IMR-90 (cell line): ENCODE data around the gene KRTAP9-3. TPM values are rescaled to one million over a fixed set of nuclear protein-coding genes. Genes with fewer than 3 reads are reported as not detected.

Experiments used
- ATAC-seq: fragments of 200-7000 bp; cut with Tn5 transposase; 2 replicates; pipeline ENCODE4 v1.9.1; 2020; ENCODE audit warnings: low read depth, mild to moderate bottlenecking, moderate library complexity
- BruUV-seq: library from RNA; stranded (reverse); fragments of 400-500 nt; replicated peaks from 2 replicates; lab custom pipeline; 2021; lab: Mats Ljungman, UMichigan
- CTCF ChIA-PET: fragments of 300-600 bp; formaldehyde crosslinking; extraction: SDS; loops from one replicate; lab custom pipeline; 2021; ENCODE audit warnings: antibody characterized with exemption; lab: Yijun Ruan, JAX
- POLR2A ChIA-PET: fragments of 300-600 bp; sonication (Branson Sonifier 250); formaldehyde crosslinking; loops from one replicate; lab custom pipeline; 2022; ENCODE audit warnings: antibody characterized with exemption; ENCODE audit not compliant: unreplicated experiment; lab: Charles Lee
- DNase-seq: peaks from one replicate; pipeline ENCODE4 v3.0.0; 2013
- H2AFZ ChIP-seq: replicated peaks from 2 replicates; pipeline ENCODE3; 2013; ENCODE audit warnings: low read length, mild to moderate bottlenecking; ENCODE audit not compliant: poor library complexity
- H2AK5ac ChIP-seq: 2 replicates; pipeline ENCODE4 v1.6.1; 2013; ENCODE audit warnings: low read depth, low read length, inconsistent platforms
- H2AK9ac ChIP-seq: replicated peaks from 2 replicates; pipeline ENCODE3; 2013; ENCODE audit warnings: mild to moderate bottlenecking, low read depth, low read length, moderate library complexity; ENCODE audit not compliant: poor library complexity
- H2BK120ac ChIP-seq: 2 replicates; pipeline ENCODE4 v1.6.1; 2013; ENCODE audit warnings: low read depth, low read length, inconsistent platforms
- H2BK15ac ChIP-seq: 3 replicates; pipeline ENCODE4 v1.6.1; 2013; ENCODE audit warnings: low read depth, low read length, inconsistent platforms
- H2BK20ac ChIP-seq: 2 replicates; pipeline ENCODE4 v1.6.1; 2013; ENCODE audit warnings: low read depth, mild to moderate bottlenecking, inconsistent platforms, low read length, moderate library complexity
- H2BK5ac ChIP-seq: 2 replicates; pipeline ENCODE4 v1.6.1; 2013; ENCODE audit warnings: mild to moderate bottlenecking, low read depth, low read length, inconsistent platforms; ENCODE audit not compliant: poor library complexity, severe bottlenecking
- H3K14ac ChIP-seq: replicated peaks from 2 replicates; pipeline ENCODE4 v1.6.1; 2013; ENCODE audit warnings: low read depth, low read length, inconsistent platforms
- H3K18ac ChIP-seq: 2 replicates; pipeline ENCODE4 v1.6.1; 2013; ENCODE audit warnings: low read depth, low read length, control low read depth
- H3K23ac ChIP-seq: 2 replicates; pipeline ENCODE4 v1.6.1; 2013; ENCODE audit warnings: low read depth, low read length, inconsistent platforms
- H3K27ac ChIP-seq: 2 replicates; pipeline ENCODE4 v1.5.1; 2013; ENCODE audit warnings: mild to moderate bottlenecking, control low read depth, low read length; ENCODE audit not compliant: insufficient read depth
- H3K27me3 ChIP-seq: 2 replicates; pipeline ENCODE4 v1.6.1; 2013; ENCODE audit warnings: low read length; ENCODE audit not compliant: control insufficient read depth, insufficient read depth
- H3K36me3 ChIP-seq: 2 replicates; pipeline ENCODE4 v1.6.1; 2013; ENCODE audit warnings: low read length, mixed read lengths; ENCODE audit not compliant: control insufficient read depth, insufficient read depth
- H3K4ac ChIP-seq: 2 replicates; pipeline ENCODE4 v1.6.1; 2013; ENCODE audit warnings: low read depth, low read length, inconsistent platforms
- H3K4me1 ChIP-seq: 2 replicates; pipeline ENCODE4 v1.6.1; 2013; ENCODE audit warnings: low read length, mixed read lengths; ENCODE audit not compliant: control insufficient read depth, insufficient read depth
- H3K4me2 ChIP-seq: 2 replicates; pipeline ENCODE4 v1.6.1; 2013; ENCODE audit warnings: low read depth, mild to moderate bottlenecking, control low read depth, low read length, moderate library complexity
- H3K4me3 ChIP-seq: 2 replicates; pipeline ENCODE4 v1.5.1; 2013; ENCODE audit warnings: low read depth, mild to moderate bottlenecking, control low read depth, low read length, moderate library complexity; ENCODE audit not compliant: insufficient read depth
- H3K56ac ChIP-seq: 2 replicates; pipeline ENCODE4 v1.6.1; 2013; ENCODE audit warnings: low read length, inconsistent platforms; ENCODE audit not compliant: insufficient read depth; ENCODE audit errors: extremely low read depth
- H3K79me1 ChIP-seq, 2 experiments: 2 replicates each; pipeline ENCODE4 v1.6.1; 2013; ENCODE audit warnings: low read length in 2 of 2, inconsistent platforms in 1 of 2, low read depth in 1 of 2
- H3K9ac ChIP-seq: 2 replicates; pipeline ENCODE4 v1.6.1; 2013; ENCODE audit warnings: low read depth, low read length, control low read depth
- H3K9me1 ChIP-seq: 2 replicates; pipeline ENCODE4 v1.6.1; 2013; ENCODE audit warnings: low read length, inconsistent platforms; ENCODE audit not compliant: insufficient read depth
- H3K9me3 ChIP-seq: 2 replicates; pipeline ENCODE4 v1.6.1; 2013; ENCODE audit warnings: low read length; ENCODE audit not compliant: control insufficient read depth, insufficient read depth
- H4K20me1 ChIP-seq: 2 replicates; pipeline ENCODE4 v1.6.1; 2013; ENCODE audit warnings: low read length, inconsistent platforms; ENCODE audit not compliant: insufficient read depth
- H4K5ac ChIP-seq: 2 replicates; pipeline ENCODE4 v1.6.1; 2013; ENCODE audit warnings: mild to moderate bottlenecking, low read depth, low read length, control low read depth
- H4K8ac ChIP-seq, 2 experiments: 2 replicates each; pipeline ENCODE4 v1.6.1; 2013; ENCODE audit warnings: low read depth in 2 of 2, low read length in 2 of 2, control low read depth in 1 of 2, inconsistent platforms in 1 of 2
- H4K91ac ChIP-seq: 2 replicates; pipeline ENCODE4 v1.6.1; 2013; ENCODE audit warnings: low read depth, low read length, inconsistent platforms; ENCODE audit not compliant: insufficient read depth
- BHLHE40 ChIP-seq: fragments of 150-350 bp; IDR thresholded peaks from 2 replicates; pipeline ENCODE4 v1.6.1; 2016; ENCODE audit warnings: mild to moderate bottlenecking, low read depth, low read length
- CEBPB ChIP-seq: IDR thresholded peaks from 2 replicates; pipeline ENCODE4 v1.6.1; 2012; ENCODE audit warnings: low read depth, low read length, improper control_type of control experiment
- MAFK ChIP-seq: IDR thresholded peaks from 2 replicates; pipeline ENCODE4 v1.6.1; 2012; ENCODE audit warnings: low read depth, low read length, improper control_type of control experiment
- MAZ ChIP-seq: IDR thresholded peaks from 2 replicates; pipeline ENCODE4 v1.6.1; 2012; ENCODE audit warnings: low read depth, mild to moderate bottlenecking, low read length, improper control_type of control experiment, moderate library complexity, borderline replicate concordance
- MXI1 ChIP-seq: IDR thresholded peaks from 2 replicates; pipeline ENCODE4 v1.6.1; 2012; ENCODE audit warnings: low read depth, mild to moderate bottlenecking, low read length, moderate library complexity, borderline replicate concordance
- NFE2L2 ChIP-seq: fragments of 150-350 bp; IDR thresholded peaks from 2 replicates; pipeline ENCODE4 v1.6.1; 2016; ENCODE audit warnings: low read depth, mild to moderate bottlenecking, low read length
- POLR2A ChIP-seq: IDR thresholded peaks from 2 replicates; pipeline ENCODE4 v1.6.1; 2012; ENCODE audit warnings: mild to moderate bottlenecking, low read depth, low read length
- RCOR1 ChIP-seq: IDR thresholded peaks from 2 replicates; pipeline ENCODE4 v1.6.1; 2012; ENCODE audit warnings: mild to moderate bottlenecking, low read length, improper control_type of control experiment; ENCODE audit not compliant: insufficient replicate concordance
- SMC3 ChIP-seq: fragments of 150-350 bp; IDR thresholded peaks from 2 replicates; pipeline ENCODE4 v1.6.1; 2016; ENCODE audit warnings: low read depth, mild to moderate bottlenecking, antibody characterized with exemption, low read length, moderate library complexity
- WGBS, 2 experiments: methylation state at CpG; one replicate each; pipeline versions ENCODE4 v1.1.5 to v1.1.7; 2013; ENCODE audit warnings: missing lambda C conversion rate in 2 of 2; ENCODE audit not compliant: insufficient read length in 1 of 2; ENCODE audit errors: extremely low coverage in 2 of 2; 5-methylcytosine and 5-hydroxymethylcytosine counted together
- dilution Hi-C: fragments of 300-500 bp; cut with HindIII; formaldehyde crosslinking; loops from one replicate; pipeline ENCODE4 v1.14.3; 2018; ENCODE audit warnings: low sequenced_read_pairs; ENCODE audit not compliant: unreplicated experiment
- in situ Hi-C: fragments of 300-500 bp; cut with MboI; formaldehyde crosslinking; loops from 3 replicates; pipeline ENCODE4 v1.14.3; 2019; ENCODE audit warnings: low sequenced_read_pairs, inconsistent platforms, mixed read lengths
- intact Hi-C: fragments of 100-400 bp; cut with micrococcal nuclease; formaldehyde crosslinking; loops from 2 replicates; pipeline ENCODE4 v1.10.0; 2022
- polyA plus RNA-seq, 3 experiments: library from polyadenylated mRNA; depleted of rRNA; stranded (reverse); fragments of >200 nt; gene quantifications; 2 replicates each; pipeline ENCODE4 v1.2.3, GENCODE V29; 2012; ENCODE audit warnings: low replicate concordance in 1 of 3
- total RNA-seq: library from RNA; depleted of rRNA; stranded (reverse); fragments of >200 nt; gene quantifications from 2 replicates; pipeline ENCODE4 v1.2.3, GENCODE V29; 2012
- TF ChIP-seq, protein P1 (sequence below): fragments of 150-350 bp; IDR thresholded peaks from 2 replicates; pipeline ENCODE4 v1.6.1; 2017; ENCODE audit warnings: mild to moderate bottlenecking, antibody characterized with exemption, low read length, low read depth
- TF ChIP-seq, protein P2 (sequence below): conservative IDR thresholded peaks from 2 replicates; pipeline ENCODE4 v1.5.1; 2012; ENCODE audit warnings: mild to moderate bottlenecking, low read depth, low read length, improper control_type of control experiment
- TF ChIP-seq, protein P3 (sequence below): fragments of 150-350 bp; IDR thresholded peaks from 2 replicates; pipeline ENCODE4 v1.6.1; 2016; ENCODE audit warnings: low read depth, mild to moderate bottlenecking, low read length, moderate library complexity, borderline replicate concordance

KRTAP9-3 gene
- total and polyA plus RNA-seq, 2 of the 4 experiments (the other 2 are of a cell fraction): not detected

DNA sequence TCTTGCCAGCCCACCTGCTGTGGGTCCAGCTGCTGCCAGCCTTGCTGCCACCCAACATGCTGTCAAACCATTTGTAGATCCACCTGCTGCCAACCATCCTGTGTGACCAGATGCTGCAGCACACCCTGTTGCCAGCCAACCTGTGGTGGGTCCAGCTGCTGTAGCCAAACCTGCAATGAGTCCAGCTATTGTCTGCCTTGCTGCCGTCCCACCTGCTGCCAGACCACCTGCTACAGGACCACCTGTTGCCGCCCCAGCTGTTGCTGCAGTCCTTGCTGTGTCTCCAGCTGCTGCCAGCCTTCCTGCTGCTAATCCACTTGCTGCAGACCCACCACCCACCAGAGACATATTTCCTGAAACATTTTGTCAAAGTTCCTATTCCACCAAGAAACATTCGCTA is 41.9 kb upstream of the KRTAP9-3 start:
- in situ Hi-C loops: no loop called here
- Histone ChIP-seq H2BK120ac (no peak overlapping the region), H3K79me1 (no peaks in the 10 kb centered on the region), H2AK9ac (no peak overlapping the region), H3K27ac (no peak overlapping the region), H3K23ac (no peak overlapping the region), H3K18ac (no peak overlapping the region), H2BK15ac (no peak overlapping the region), H4K5ac (no peak overlapping the region), H3K36me3 (no peaks in the 10 kb centered on the region), H3K4ac (no peak overlapping the region), H2AFZ (no peak overlapping the region), H3K4me2 (no peak overlapping the region), H2BK20ac (no peak overlapping the region), H3K56ac (no peak overlapping the region), H4K20me1 (no peaks in the 10 kb centered on the region), H3K4me3 (no peak overlapping the region), H4K8ac (no peak overlapping the region), H3K9me3 (no peaks in the 10 kb centered on the region; the same call in 1 of the 2 replicates), H2BK5ac (no peak overlapping the region), H3K14ac (no peak overlapping the region), H3K9me1 (no peaks in the 10 kb centered on the region), H2AK5ac (no peak overlapping the region), H3K9ac (no peak overlapping the region), H3K27me3 (peaks cover 6% of the 10 kb centered on the region), H4K91ac (no peak overlapping the region), H3K4me1 (no peaks in the 10 kb centered on the region)
- ChIA-PET POLR2A (no interaction called here), CTCF (interaction anchor here (0.8 kb wide), 1 partner anchor 9 kb away, joined by 3 read pairs; no protein-coding TSS in a partner anchor)
- no TSS peak for BruUV-seq
- TF ChIP-seq, protein P1, sequence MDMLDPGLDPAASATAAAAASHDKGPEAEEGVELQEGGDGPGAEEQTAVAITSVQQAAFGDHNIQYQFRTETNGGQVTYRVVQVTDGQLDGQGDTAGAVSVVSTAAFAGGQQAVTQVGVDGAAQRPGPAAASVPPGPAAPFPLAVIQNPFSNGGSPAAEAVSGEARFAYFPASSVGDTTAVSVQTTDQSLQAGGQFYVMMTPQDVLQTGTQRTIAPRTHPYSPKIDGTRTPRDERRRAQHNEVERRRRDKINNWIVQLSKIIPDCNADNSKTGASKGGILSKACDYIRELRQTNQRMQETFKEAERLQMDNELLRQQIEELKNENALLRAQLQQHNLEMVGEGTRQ: no peak
- TF ChIP-seq MXI1: no peak
- no peak for TF ChIP-seq NFE2L2
- no peak for TF ChIP-seq CEBPB
- TF ChIP-seq, protein P2, sequence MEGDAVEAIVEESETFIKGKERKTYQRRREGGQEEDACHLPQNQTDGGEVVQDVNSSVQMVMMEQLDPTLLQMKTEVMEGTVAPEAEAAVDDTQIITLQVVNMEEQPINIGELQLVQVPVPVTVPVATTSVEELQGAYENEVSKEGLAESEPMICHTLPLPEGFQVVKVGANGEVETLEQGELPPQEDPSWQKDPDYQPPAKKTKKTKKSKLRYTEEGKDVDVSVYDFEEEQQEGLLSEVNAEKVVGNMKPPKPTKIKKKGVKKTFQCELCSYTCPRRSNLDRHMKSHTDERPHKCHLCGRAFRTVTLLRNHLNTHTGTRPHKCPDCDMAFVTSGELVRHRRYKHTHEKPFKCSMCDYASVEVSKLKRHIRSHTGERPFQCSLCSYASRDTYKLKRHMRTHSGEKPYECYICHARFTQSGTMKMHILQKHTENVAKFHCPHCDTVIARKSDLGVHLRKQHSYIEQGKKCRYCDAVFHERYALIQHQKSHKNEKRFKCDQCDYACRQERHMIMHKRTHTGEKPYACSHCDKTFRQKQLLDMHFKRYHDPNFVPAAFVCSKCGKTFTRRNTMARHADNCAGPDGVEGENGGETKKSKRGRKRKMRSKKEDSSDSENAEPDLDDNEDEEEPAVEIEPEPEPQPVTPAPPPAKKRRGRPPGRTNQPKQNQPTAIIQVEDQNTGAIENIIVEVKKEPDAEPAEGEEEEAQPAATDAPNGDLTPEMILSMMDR: no peak
- TF ChIP-seq SMC3: no peak
- no peak for TF ChIP-seq MAFK
- TF ChIP-seq POLR2A: no peak
- TF ChIP-seq, protein P3, sequence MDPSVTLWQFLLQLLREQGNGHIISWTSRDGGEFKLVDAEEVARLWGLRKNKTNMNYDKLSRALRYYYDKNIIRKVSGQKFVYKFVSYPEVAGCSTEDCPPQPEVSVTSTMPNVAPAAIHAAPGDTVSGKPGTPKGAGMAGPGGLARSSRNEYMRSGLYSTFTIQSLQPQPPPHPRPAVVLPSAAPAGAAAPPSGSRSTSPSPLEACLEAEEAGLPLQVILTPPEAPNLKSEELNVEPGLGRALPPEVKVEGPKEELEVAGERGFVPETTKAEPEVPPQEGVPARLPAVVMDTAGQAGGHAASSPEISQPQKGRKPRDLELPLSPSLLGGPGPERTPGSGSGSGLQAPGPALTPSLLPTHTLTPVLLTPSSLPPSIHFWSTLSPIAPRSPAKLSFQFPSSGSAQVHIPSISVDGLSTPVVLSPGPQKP: no peak
- no peak for TF ChIP-seq BHLHE40
- no peak for TF ChIP-seq RCOR1
- no peak for TF ChIP-seq MAZ
- no peak for DNase-seq
- intact Hi-C loops: no loop called here
- ATAC-seq: no peak
- dilution Hi-C loops: no loop called here
- 76% methylated on average over 3 of the region's 3 CpGs; no CpG with 5 or more reads in 1 of the 2 experiments for WGBS, 2 experiments
